Activated naive CD8-positive, alpha-beta T cell treated with anti-CD3 and anti-CD28 coated beads, Interleukin-2, amount 50 U/mL, for 16 hours (primary cell): ENCODE results near the gene SLC30A2.

Experiments used
- DNase-seq: peaks from one replicate; pipeline ENCODE4 v3.0.0-alpha.2; 2020; ENCODE audit warnings: low read depth, low spot score

The SLC30A2 gene

GRCh38 chr1:25997828-25998761 lies 47.8 kb downstream of the SLC30A2 start, which contains the start of gene PAFAH2:
Gene PAFAH2 (minus strand): TSS chr1:25998063. CDS start chr1:25990816, 7,247 bp downstream.
- DNase-seq = peak; percentile 89

GRCh38 chr1:25996966-25997827 lies 48.7 kb downstream of the SLC30A2 start:
- DNase-seq = no peak

DNA sequence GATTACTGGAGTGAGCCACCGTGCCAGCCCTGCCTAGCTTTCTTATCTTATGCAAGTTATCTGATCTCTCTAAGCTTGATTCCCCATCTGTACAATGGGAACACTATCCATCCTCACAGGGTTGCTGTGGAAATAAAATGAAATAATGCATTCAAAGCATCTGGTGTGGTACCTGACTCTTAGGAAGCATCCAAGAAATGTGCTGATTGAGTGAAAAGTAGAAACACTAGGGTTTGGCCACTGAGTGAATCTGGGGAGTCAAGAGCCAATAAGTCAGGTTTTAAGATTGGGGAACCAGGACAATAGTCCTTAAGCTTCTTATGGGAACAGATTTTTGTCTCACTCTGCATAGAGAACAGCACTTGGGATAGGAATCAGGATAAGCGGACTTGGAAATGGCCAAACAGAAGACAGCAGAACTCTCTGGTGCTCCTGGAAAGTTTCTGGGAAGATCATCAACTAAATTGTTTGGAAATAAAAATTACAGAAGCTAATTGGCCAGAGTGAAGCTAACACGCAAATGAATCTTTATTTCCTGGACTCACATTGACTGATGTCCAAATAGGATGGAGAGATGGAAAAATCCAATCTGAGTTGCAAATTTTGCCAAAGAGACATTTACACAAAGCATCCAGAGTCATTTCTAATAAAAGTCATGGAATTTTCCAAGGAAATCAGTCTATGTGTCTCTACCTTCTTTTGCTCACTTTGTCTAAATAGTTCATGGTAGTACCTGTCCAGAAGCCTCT lies 51.3 kb downstream of the SLC30A2 start:
- DNase-seq = no peak

DNA sequence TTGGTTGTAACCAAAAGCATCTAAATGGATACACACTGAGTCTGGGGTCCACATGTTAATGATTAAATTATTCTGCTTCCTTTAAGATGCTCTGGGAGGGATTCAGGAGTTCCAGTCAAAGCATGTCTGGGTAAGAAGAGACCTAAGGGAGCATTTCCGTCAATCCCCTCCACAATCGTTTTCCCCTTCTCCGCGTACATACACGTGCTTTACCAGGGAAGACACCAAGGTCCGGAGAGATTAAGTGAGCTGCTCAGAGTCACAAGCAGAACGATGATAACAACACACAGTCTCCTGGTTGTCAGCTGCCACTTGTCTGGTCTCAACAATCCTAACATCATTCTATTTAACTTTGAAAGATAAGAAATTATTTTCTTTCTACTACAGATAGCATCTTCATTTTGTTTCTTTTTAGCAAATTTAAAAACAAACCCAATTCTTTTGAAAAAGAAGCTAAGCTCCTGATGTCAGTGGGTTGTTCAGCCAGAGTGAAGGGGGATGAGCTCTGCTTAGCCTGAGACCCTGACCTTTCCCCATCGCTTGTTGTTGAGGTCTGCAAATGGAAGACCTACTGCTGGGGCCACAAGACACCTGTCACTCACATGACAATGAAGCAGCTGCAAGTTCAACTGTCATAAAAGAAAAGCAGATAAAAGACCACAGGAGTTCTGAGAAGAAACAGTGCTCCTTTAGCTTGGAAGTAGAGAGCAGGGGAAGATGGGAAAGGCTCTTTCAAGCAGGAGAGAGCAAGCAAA lies 52.5 kb downstream of the SLC30A2 start:
- no peak for DNase-seq

DNA sequence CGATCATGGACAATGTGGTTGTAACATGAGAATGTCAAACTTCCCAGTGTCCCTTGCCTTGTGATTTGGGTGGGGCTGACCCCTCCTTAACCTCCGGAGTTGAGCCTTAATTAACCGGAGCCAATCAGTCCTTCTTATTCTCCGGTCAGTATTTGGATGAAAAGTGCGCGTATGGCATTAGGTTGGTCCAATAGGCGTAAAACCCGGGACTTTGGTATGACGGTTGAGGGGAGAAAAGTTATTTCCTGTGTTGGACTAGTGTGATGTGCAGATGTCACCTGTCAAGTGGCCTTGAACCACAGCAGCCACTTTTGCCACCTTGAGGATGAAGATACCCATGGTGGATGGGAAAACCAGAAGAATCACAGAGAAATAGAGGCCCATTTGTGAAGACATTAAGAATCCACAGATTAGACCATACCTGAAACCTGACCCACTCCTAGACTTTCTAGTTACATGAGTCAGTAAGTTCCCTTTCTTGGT lies 53.2 kb downstream of the SLC30A2 start:
- DNase-seq = no peak

DNA sequence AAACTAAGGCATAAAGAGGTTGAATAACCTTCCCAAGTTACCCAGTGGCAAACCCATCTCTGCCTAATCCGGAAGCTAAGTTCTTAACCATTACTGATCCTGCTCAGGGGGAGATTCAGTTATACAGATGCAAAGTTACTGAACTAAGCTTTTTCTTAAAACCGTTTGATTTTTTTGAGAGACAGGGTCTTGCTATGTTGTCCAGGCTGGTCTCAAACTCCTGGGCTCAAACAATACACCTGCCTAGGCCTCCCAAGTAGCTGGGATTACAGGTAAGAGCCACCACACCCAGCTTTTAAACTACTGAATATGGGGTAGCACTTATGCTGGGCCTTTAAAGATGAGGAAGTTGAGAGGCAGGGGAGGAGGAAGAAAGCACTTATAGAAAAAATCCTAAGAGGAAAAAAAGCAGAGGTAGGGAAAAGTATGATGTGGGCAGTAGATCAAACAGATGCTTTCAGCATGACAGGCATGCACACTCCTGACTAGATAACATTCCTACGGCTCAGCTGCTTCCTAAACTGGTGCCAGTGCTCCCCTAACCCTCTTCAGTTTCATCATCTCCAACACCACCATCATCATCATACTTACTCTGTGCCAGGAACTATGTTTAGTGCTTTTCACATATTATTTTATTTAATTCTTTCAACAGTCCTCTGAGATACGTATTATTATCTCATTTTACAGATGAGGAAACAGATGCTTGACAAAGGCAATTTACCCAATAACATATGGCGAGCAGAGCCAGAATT lies 53.8 kb downstream of the SLC30A2 start:
- DNase-seq = no peak

DNA sequence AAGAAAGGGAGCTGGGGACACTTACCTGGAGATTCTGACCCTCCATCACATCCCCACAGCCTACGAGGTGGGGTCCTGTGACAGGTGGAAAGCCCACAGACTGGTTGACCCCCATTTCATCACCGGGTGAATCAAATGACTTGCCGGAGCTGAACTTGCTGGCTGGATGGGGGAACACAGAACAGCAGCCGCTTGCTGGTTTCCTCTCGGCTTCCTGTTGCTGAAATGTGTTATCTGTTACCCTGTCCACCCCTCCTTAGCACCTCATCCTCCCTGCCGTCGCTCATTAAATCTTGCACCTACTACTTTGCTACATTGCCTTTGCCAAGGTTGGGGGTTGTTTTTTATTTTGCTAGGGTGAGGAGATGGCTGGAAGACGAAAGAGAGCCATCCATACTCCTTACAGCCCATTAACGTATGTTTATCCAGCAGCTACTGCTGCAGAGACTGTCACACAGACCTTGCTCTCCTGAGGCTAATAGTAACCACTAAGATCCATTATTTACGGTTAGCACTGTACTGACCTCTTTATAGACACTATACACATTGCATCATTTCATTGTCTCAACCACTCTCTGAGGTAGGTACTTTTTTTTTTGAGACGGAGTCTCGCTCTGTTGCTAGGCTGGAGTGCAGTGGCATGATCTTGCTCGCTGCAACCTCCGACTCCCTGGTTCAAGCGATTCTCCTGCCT lies 55.1 kb downstream of the SLC30A2 start:
- DNase-seq = no peak

DNA sequence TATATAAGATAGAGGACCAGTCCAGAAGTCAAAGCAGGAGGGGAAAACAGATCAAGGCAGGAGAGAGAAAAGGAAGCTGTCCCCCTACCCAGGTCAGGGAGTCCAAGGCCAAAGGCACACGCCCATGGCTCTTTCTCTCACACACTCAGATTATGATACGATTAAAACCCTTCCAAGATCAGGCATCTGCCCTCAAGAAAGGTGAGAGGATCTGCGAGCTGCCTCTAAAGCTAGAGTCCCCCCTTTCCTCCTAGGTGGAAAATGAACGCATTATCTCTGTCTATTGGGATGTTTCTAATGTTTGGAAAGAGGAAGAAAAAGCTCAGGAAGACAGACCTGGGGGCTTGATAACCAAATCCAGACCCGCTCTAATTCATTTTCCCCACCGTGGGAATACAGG lies 55.7 kb downstream of the SLC30A2 start:
- DNase-seq = no peak

- no peak for DNase-seq
These were observed 56.3 kb downstream of the SLC30A2 start for GRCh38 chr1:25989440-25990234.

DNA sequence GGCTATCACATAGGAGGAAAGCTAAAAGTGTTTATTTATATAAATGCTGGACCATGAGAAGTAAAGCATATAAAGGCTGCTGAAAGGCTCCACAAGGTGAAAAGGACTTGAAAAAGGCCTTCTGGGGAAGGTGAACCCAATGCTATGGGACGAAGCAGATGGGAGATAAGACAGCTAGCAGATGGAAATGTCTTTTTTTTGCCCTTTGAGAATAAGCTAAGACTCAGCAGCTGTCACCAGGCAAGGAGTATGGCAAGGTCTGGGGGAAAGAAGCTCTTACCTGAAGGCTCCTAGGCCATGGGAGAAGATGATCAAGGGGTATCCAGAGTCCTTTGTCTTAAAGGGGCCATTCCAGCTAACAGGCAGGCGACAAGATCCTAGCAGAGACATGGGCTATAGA lies 58.0 kb downstream of the SLC30A2 start:
- no peak for DNase-seq
